Activated CD4-positive, alpha-beta memory T cell treated with anti-CD3 and anti-CD28 coated beads for 36 hours (primary cell): ENCODE measurements around the gene ZFP28. TPM values are rescaled to one million over a fixed set of nuclear protein-coding genes. Genes with fewer than 3 reads are reported as not detected.

ENCODE experiments used
- CTCF ChIA-PET: fragments of 350-600 bp; sonication (Branson Sonifier 250); formaldehyde crosslinking; loops from one replicate; lab custom pipeline; 2021; ENCODE audit warnings: antibody characterized with exemption, inconsistent platforms; lab: Charles Lee
- POLR2A ChIA-PET: fragments of 350-600 bp; sonication (Branson Sonifier 250); formaldehyde crosslinking; loops from one replicate; lab custom pipeline; 2021; ENCODE audit warnings: antibody characterized with exemption; lab: Charles Lee
- DNase-seq: peaks from one replicate; pipeline ENCODE4 v3.0.0-alpha.2; 2020
- H3K27ac Mint-ChIP-seq: one replicate; pipeline ENCODE4 v1.8.0; 2021; ENCODE audit warnings: mixed read lengths
- H3K27me3 Mint-ChIP-seq: one replicate; pipeline ENCODE4 v1.8.0; 2021; ENCODE audit warnings: mixed read lengths
- H3K36me3 Mint-ChIP-seq: one replicate; pipeline ENCODE4 v1.8.0; 2021; ENCODE audit warnings: mixed read lengths
- H3K4me1 Mint-ChIP-seq: one replicate; pipeline ENCODE4 v1.8.0; 2021; ENCODE audit warnings: low read depth, mixed read lengths
- H3K4me3 Mint-ChIP-seq: one replicate; pipeline ENCODE4 v1.8.0; 2021; ENCODE audit warnings: mild to moderate bottlenecking, mixed read lengths
- H3K9me3 Mint-ChIP-seq: one replicate; pipeline ENCODE4 v1.8.0; 2021; ENCODE audit warnings: mixed read lengths
- intact Hi-C: fragments of 100-400 bp; cut with micrococcal nuclease; formaldehyde crosslinking; loops from one replicate; pipeline ENCODE4 v1.15.1; 2023
- total RNA-seq, 2 experiments: library from RNA; stranded (reverse); gene quantifications; one replicate each; pipeline ENCODE4 v1.2.3, GENCODE V29; 2021

The ZFP28 gene
- total RNA-seq = 1 to 10 TPM; 2.9 to 4.0 TPM

DNA sequence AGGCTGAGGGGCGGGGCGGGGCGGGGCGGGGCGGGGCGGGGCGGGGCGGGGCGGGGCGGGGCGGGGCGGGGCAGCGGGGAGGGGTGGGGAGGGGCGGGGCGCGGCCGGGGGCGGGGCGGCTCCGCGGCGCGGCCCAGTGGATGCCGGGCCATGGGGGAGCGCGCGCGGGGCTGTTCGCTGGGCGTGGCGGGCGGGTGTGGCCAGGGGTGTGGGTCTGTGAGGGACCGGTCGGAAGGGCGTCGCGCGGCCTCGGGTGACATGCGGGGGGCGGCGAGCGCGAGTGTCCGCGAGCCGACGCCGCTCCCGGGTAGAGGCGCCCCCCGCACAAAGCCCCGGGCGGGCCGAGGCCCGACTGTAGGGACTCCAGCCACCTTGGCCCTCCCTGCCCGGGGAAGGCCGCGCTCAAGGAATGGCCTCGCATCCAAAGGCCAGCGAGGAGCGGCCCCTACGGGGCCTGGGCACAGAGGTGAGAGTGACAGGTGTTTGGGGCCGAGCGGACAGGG is at the start of gene ZFP28:
ZFP28 (plus strand) TSS at position 188 of the 503 bp plus-strand sequence; CDS start at position 259, 71 bp downstream.
- H3K27ac Mint-ChIP-seq = peak within 1 kb of the TSS; percentile 86
- peak within 1 kb of the TSS; percentile 79 for H3K4me3 Mint-ChIP-seq
- peaks cover 48% of the 10 kb centered on the region for H3K36me3 Mint-ChIP-seq
- ChIA-PET CTCF (no interaction called here), POLR2A (no interaction called here)
- peaks cover 6% of the 10 kb centered on the region for H3K27me3 Mint-ChIP-seq
- intact Hi-C loops = loop anchor here (1.0 kb wide), 2 partner anchors 56 to 136 kb away; partner anchors contain the start of gene ZNF71
- peaks cover 15% of the 10 kb centered on the region for H3K4me1 Mint-ChIP-seq
- H3K9me3 Mint-ChIP-seq = peaks cover 77% of the 10 kb centered on the region
- peak; percentile 74 for DNase-seq

DNA sequence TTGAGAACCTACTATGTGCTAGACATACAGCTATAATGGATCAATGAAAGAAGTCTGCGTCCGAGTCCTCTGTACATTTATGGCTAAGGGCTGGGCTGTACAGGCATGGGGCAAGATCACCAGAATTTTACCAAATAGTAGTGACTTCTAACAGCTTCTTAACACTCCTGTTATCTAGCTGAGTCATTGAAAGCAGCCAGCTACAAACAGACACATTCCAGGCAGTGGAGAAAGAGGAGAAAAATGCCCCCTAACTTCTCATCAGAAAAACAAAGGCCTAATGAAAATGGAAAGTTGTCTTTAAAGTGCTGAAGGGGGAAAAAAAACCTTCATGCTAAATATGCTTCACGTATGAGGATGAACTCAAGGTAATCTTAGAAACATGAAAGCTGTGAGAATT is 47.3 kb upstream of the ZFP28 start:
- Mint-ChIP-seq H3K9me3 (peaks cover 74% of the 10 kb centered on the region), H3K4me1 (no peaks in the 10 kb centered on the region), H3K4me3 (no peak overlapping the region), H3K27ac (no peak overlapping the region), H3K27me3 (no peaks in the 10 kb centered on the region), H3K36me3 (no peaks in the 10 kb centered on the region)
- CTCF ChIA-PET = no interaction called here
- intact Hi-C loops = no loop called here
- DNase-seq = no peak
- POLR2A ChIA-PET = no interaction called here

DNA sequence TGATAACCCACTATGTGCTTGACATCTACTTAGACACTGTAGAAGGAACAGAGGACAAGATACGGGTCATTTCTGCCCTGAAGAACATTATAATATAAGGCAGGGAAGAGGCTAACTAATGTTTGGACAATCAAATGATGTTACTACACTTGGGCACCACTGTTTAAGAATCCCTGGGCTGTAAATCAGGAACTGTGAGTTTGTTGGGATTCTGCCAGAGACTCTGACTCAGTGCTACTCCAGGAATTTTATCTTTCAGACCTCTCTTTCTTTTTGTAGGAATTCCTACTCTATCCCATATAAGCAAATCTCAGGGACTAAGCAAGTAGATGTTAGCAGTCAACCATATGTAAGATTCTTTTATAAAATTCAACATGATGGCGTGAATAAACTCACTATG is 34.2 kb upstream of the ZFP28 start:
- Mint-ChIP-seq H3K27me3 (peaks cover 8% of the 10 kb centered on the region), H3K27ac (no peak overlapping the region), H3K36me3 (peaks cover 24% of the 10 kb centered on the region), H3K4me1 (peaks cover 5% of the 10 kb centered on the region), H3K9me3 (peaks cover 44% of the 10 kb centered on the region), H3K4me3 (no peak overlapping the region)
- ChIA-PET CTCF (no interaction called here), POLR2A (no interaction called here)
- no peak for DNase-seq
- intact Hi-C loops = no loop called here

DNA sequence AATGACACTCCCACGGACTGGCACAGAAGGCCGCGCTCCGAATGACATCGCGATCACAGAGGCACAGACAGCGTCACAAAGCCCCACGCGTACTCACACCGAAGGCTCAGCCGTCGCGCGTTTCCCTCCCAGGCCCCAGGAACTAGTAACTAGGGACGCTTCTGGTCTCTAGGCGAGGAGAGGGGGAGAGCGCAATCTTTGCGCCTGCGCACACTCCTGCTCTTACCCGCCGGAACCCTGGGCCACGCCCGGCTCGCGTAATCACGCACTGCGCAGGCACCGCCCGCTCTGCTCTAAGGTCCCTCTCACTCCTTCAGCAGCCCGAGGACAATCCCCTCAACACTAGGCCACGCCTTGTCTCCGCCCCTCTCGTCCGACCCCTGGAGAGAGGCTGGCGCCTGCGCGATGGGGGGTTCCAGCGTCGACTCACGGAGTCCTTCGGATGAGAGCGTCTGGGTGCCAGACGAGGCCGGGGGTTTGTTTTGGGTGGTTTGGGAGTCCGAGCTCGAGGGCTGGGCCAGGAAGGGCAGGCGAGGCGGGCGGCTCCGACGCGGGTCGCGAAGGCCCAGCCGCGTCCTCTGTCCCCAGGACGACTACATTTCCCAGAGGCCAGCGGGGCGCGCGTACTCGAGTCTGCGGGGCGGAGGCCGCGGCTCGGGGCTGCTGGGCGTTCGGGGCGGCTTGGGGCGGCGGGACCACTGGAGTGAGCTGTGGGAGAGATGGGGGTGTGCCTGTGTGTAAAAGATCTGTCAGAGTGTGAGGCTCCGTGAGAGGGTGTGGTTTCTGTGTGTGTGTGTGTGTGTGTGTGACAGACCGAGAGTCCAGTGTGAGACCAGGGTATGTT is 31.1 kb upstream of the ZFP28 start, which contains the start of gene ZNF471:
ZNF471 (plus strand) TSS at position 410 of the 844 bp plus-strand sequence. CDS start 3,717 bp downstream, outside the sequence.
- ChIA-PET POLR2A (no interaction called here), CTCF (no interaction called here)
- intact Hi-C loops = no loop called here
- H3K27me3 Mint-ChIP-seq = peaks cover 8% of the 10 kb centered on the region
- DNase-seq = peak; percentile 79
- peak within 1 kb of the TSS; percentile 33 for H3K4me3 Mint-ChIP-seq
- peaks cover 5% of the 10 kb centered on the region for H3K4me1 Mint-ChIP-seq
- peaks cover 24% of the 10 kb centered on the region for H3K9me3 Mint-ChIP-seq
- H3K27ac Mint-ChIP-seq = peak within 1 kb of the TSS; percentile 72
- peaks cover 20% of the 10 kb centered on the region for H3K36me3 Mint-ChIP-seq

DNA sequence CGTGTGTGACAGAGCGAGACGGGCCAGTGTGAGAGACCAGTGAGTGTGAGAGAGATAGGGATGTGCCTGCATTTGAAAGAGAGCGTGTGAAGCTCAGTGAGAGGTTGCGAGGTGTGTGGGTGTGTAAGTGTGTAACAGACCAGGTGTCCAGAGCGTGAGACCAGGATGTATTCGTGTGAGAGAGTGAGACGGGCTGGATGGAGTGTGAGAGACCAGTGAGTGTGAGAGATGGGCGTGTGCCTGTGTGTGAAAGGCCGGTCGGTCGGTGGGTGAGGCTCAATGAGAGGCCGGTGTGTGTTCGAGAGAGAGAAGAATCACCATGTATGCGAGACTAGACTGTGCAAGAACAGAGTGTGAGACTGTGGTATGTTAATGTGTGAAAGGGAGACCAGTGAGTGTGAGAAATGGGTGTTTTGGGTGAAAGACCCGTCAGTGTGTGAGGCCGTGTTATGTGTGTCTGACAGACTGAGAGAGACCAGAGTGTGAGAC is 30.4 kb upstream of the ZFP28 start:
- intact Hi-C loops = no loop called here
- peaks cover 5% of the 10 kb centered on the region for H3K4me1 Mint-ChIP-seq
- no peak for DNase-seq
- ChIA-PET CTCF (no interaction called here), POLR2A (no interaction called here)
- H3K27ac Mint-ChIP-seq = no peak overlapping the region
- peaks cover 8% of the 10 kb centered on the region for H3K27me3 Mint-ChIP-seq
- H3K4me3 Mint-ChIP-seq = no peak overlapping the region
- H3K36me3 Mint-ChIP-seq = peaks cover 18% of the 10 kb centered on the region
- peaks cover 24% of the 10 kb centered on the region for H3K9me3 Mint-ChIP-seq

DNA sequence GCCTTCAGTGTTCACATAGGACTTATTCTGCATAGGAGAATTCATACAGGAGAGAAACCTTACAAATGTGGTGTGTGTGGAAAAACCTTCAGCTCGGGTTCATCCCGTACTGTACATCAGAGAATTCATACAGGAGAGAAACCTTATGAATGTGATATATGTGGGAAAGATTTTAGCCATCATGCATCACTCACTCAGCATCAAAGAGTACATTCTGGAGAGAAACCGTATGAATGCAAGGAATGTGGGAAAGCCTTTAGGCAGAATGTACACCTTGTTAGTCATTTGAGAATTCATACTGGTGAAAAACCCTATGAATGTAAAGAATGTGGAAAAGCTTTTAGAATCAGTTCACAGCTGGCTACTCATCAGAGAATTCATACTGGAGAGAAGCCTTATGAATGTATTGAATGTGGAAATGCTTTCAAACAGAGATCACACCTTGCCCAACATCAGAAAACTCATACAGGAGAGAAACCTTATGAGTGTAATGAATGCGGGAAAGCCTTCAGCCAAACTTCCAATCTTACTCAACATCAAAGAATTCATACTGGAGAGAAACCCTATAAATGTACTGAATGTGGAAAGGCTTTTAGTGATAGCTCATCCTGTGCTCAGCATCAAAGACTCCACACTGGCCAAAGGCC is 13.4 kb upstream of the ZFP28 start:
- ChIA-PET POLR2A (no interaction called here), CTCF (no interaction called here)
- Mint-ChIP-seq H3K4me3 (no peak overlapping the region), H3K4me1 (no peaks in the 10 kb centered on the region), H3K27ac (no peak overlapping the region), H3K27me3 (peaks cover 1% of the 10 kb centered on the region), H3K9me3 (peaks cover 89% of the 10 kb centered on the region), H3K36me3 (peaks cover 39% of the 10 kb centered on the region)
- DNase-seq = no peak
- intact Hi-C loops = no loop called here

DNA sequence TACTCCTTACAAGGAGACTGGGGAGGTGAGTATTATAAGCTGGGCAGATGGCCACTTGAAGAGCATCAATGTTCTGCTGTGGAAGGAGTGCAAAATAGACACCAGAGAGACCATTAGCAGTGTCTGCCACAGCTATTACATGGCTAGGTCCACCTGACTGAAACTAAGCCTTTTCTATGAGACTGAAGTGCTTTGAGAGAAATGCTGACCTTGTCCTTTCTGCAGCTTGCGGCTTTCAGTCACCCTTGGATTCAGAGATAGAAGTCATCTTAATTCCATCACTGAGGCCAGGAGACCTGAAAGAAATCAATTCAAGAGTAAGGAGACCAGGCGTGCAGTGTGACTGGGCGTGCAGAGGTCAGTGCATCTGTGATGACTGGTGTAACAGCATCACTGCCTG is 1.3 kb upstream of the ZFP28 start:
- peaks cover 15% of the 10 kb centered on the region for H3K4me1 Mint-ChIP-seq
- intact Hi-C loops = no loop called here
- no peak for DNase-seq
- H3K36me3 Mint-ChIP-seq = peaks cover 45% of the 10 kb centered on the region
- ChIA-PET CTCF (no interaction called here), POLR2A (no interaction called here)
- H3K27me3 Mint-ChIP-seq = peaks cover 6% of the 10 kb centered on the region
- H3K9me3 Mint-ChIP-seq = peaks cover 78% of the 10 kb centered on the region
- H3K27ac Mint-ChIP-seq = peak overlapping the region; percentile 86
- peak overlapping the region; percentile 78 for H3K4me3 Mint-ChIP-seq

DNA sequence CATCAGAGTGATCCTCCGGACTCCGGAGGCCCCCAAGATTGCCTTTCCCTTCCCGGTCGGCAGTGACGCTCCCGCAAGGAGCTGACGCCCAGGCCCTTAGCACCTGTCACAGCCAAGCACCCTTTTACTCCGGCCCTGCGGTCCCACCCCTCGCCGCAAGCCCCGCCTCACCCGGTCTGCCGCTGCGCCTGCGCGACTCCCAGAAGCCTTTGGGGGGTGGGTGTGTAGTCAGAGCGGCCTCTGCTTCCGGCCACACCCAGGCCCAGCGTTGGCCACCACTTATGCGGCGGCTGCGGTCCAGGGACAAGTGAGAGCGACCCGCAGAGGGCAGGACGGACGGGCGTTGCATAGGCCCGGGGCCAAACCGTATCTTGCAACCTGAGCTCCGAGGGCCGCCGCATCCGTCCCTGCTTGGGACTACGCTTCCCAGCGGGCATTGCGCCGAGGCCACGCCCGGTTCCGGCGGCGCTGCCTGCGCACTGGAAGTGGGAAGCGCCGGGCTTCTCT is 441 bp upstream of the ZFP28 start:
- peak overlapping the region; percentile 78 for H3K4me3 Mint-ChIP-seq
- intact Hi-C loops = loop anchor here (1.0 kb wide), 2 partner anchors 57 to 135 kb away; partner anchors contain the start of gene ZNF71
- ChIA-PET CTCF (no interaction called here), POLR2A (no interaction called here)
- peak; percentile 92 for DNase-seq
- H3K27ac Mint-ChIP-seq = peak overlapping the region; percentile 86
- peaks cover 46% of the 10 kb centered on the region for H3K36me3 Mint-ChIP-seq
- peaks cover 15% of the 10 kb centered on the region for H3K4me1 Mint-ChIP-seq
- H3K9me3 Mint-ChIP-seq = peaks cover 74% of the 10 kb centered on the region
- H3K27me3 Mint-ChIP-seq = peaks cover 6% of the 10 kb centered on the region

DNA sequence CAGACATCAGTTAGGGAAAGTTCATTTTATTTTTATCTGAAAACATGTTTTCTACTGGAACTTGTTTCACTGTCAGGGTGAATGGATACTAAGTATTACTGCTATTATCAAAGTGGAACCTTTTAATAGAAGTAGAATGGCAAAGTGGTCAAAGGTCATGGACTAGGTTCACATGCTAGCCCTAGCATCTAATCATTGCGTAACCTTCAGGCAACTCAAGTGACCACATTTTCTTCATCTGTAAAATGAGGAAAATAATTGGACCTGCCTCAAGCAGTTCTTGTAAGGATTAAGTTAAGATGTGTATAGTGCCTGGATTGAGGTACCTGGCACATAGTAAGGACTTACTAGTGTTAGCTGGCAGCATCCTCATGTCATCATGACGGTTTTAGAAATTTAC is 5.0 kb downstream of the ZFP28 start:
- Mint-ChIP-seq H3K9me3 (peaks cover 78% of the 10 kb centered on the region), H3K27me3 (peaks cover 4% of the 10 kb centered on the region), H3K27ac (no peak overlapping the region), H3K4me3 (no peak overlapping the region), H3K4me1 (peaks cover 10% of the 10 kb centered on the region), H3K36me3 (peaks cover 72% of the 10 kb centered on the region)
- intact Hi-C loops = no loop called here
- CTCF ChIA-PET = no interaction called here
- POLR2A ChIA-PET = no interaction called here
- no peak for DNase-seq

DNA sequence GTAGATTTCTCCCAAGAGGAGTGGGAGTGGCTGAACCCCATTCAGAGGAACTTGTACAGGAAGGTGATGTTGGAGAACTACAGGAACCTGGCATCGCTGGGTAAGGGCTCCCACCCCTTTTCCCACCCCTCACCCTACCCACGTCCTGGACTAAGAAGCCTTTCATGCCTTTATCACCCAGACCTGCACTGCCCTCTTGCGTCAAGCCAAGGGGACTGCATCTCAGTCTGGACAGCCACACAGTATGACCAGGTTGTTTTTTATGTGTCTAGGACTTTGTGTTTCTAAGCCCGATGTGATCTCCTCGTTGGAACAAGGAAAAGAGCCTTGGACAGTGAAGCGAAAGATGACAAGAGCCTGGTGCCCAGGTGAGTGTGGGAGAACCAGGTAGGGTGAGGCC is 8.8 kb downstream of the ZFP28 start:
- Mint-ChIP-seq H3K9me3 (peaks cover 73% of the 10 kb centered on the region), H3K4me1 (no peaks in the 10 kb centered on the region), H3K36me3 (peaks cover 69% of the 10 kb centered on the region), H3K4me3 (no peak overlapping the region), H3K27ac (no peak overlapping the region), H3K27me3 (no peaks in the 10 kb centered on the region)
- ChIA-PET POLR2A (no interaction called here), CTCF (no interaction called here)
- intact Hi-C loops = no loop called here
- DNase-seq = no peak

DNA sequence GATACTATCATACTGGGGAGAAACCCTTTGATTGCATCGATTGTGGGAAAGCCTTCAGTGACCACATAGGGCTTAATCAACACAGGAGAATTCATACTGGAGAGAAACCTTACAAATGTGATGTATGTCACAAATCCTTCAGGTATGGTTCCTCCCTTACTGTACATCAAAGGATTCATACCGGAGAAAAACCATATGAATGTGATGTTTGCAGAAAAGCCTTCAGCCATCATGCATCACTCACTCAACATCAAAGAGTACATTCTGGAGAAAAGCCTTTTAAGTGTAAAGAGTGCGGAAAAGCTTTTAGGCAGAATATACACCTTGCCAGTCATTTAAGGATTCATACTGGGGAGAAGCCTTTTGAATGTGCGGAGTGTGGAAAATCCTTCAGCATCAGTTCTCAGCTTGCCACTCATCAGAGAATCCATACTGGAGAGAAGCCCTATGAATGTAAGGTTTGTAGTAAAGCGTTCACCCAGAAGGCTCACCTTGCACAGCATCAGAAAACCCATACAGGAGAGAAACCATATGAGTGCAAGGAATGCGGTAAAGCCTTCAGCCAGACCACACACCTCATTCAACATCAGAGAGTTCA is 15.6 kb downstream of the ZFP28 start:
- Mint-ChIP-seq H3K4me3 (no peak overlapping the region), H3K4me1 (no peaks in the 10 kb centered on the region), H3K27ac (no peak overlapping the region), H3K27me3 (no peaks in the 10 kb centered on the region), H3K9me3 (peaks cover 78% of the 10 kb centered on the region), H3K36me3 (peaks cover 53% of the 10 kb centered on the region)
- CTCF ChIA-PET = no interaction called here
- no peak for DNase-seq
- intact Hi-C loops = no loop called here
- POLR2A ChIA-PET = no interaction called here

DNA sequence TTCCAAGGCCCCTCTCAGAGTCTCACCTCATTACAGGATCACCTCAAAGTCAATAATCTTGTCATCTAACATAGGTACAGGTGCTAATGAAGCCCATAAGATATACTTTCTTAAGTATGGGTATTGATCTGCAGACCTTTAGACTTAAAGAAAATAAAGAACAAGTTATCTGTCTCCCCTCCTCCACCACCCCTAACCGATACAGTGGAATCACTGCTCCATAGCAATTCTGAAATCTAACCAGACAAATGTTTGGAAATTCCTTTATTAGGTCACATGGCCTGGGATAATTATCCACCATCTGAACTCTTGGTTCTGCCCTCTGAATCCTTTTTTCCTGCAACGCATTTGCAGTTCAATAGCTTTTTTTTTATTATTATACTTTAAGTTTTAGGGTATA is 24.0 kb downstream of the ZFP28 start:
- ChIA-PET CTCF (no interaction called here), POLR2A (no interaction called here)
- Mint-ChIP-seq H3K9me3 (peaks cover 87% of the 10 kb centered on the region), H3K36me3 (peaks cover 58% of the 10 kb centered on the region), H3K27me3 (no peaks in the 10 kb centered on the region), H3K4me3 (no peak overlapping the region), H3K4me1 (peaks cover 5% of the 10 kb centered on the region), H3K27ac (no peak overlapping the region)
- no peak for DNase-seq
- intact Hi-C loops = no loop called here
